Mesenchymal stem cell (in vitro differentiated cells and primary cell): ENCODE data around the gene MZT2B.
"Not testable (repeated sequence)": the region's sequence is repeated elsewhere in the genome, so short reads cannot be mapped to it uniquely, and the experiment has no call there.

ENCODE experiments used
- DNase-seq: peaks from one replicate; pipeline ENCODE4 v3.0.0-alpha.2; 2013
- H2AFZ ChIP-seq: one replicate; pipeline ENCODE4 v1.6.1; 2013; ENCODE audit warnings: low read depth, mild to moderate bottlenecking, control low read depth, inconsistent platforms, low read length, moderate library complexity
- H2AK5ac ChIP-seq: 2 replicates; pipeline ENCODE4 v1.6.1; 2013; ENCODE audit warnings: low read length, moderate library complexity, mild to moderate bottlenecking, inconsistent platforms; ENCODE audit not compliant: severe bottlenecking
- H2BK120ac ChIP-seq: one replicate; pipeline ENCODE4 v1.6.1; 2013; ENCODE audit warnings: low read depth, mild to moderate bottlenecking, inconsistent platforms, low read length, moderate library complexity
- H2BK12ac ChIP-seq, 2 experiments: one replicate each; pipeline ENCODE4 v1.6.1; 2013; ENCODE audit warnings: inconsistent platforms in 2 of 2, low read length in 2 of 2, mild to moderate bottlenecking in 2 of 2, moderate library complexity in 2 of 2, control low read depth in 1 of 2
- H2BK15ac ChIP-seq: one replicate; pipeline ENCODE4 v1.6.1; 2013; ENCODE audit warnings: mild to moderate bottlenecking, low read depth, inconsistent platforms; ENCODE audit not compliant: poor library complexity, severe bottlenecking
- H2BK5ac ChIP-seq: 2 replicates; pipeline ENCODE4 v1.6.1; 2013; ENCODE audit warnings: low read depth, mild to moderate bottlenecking, low read length, control low read depth, inconsistent platforms; ENCODE audit not compliant: poor library complexity, severe bottlenecking
- H3K14ac ChIP-seq, 2 experiments: one replicate each; pipeline ENCODE4 v1.6.1; 2013; ENCODE audit warnings: inconsistent platforms in 2 of 2, low read length in 2 of 2, control low read depth in 1 of 2, mild to moderate bottlenecking in 1 of 2, moderate library complexity in 1 of 2
- H3K18ac ChIP-seq, 2 experiments: one replicate each; pipeline ENCODE4 v1.6.1; 2013; ENCODE audit warnings: inconsistent platforms in 2 of 2, low read length in 2 of 2, control low read depth in 1 of 2, low read depth in 1 of 2, mild to moderate bottlenecking in 1 of 2
- H3K23ac ChIP-seq, 2 experiments: one replicate each; pipeline ENCODE4 v1.6.1; 2013; ENCODE audit warnings: inconsistent platforms in 2 of 2, low read length in 2 of 2, mild to moderate bottlenecking in 2 of 2, moderate library complexity in 2 of 2, control low read depth in 1 of 2
- H3K27ac ChIP-seq: 2 replicates; pipeline ENCODE4 v1.5.1; 2013; ENCODE audit warnings: mild to moderate bottlenecking, moderate library complexity, low read length, control low read depth, inconsistent platforms; ENCODE audit not compliant: poor library complexity, severe bottlenecking
- H3K27me3 ChIP-seq, 2 experiments: 2 replicates each; pipeline versions ENCODE4 v1.6.1 to v1.7.0; 2013; ENCODE audit warnings: low read length in 2 of 2, mild to moderate bottlenecking in 2 of 2, moderate library complexity in 2 of 2, control low read depth in 1 of 2, inconsistent platforms in 1 of 2; ENCODE audit not compliant: control insufficient read depth in 1 of 2, insufficient read depth in 1 of 2
- H3K36me3 ChIP-seq, 2 experiments: 2 replicates each; pipeline versions ENCODE4 v1.6.1 to v1.7.0; 2013; ENCODE audit warnings: low read length in 2 of 2, control low read depth in 1 of 2, inconsistent platforms in 1 of 2, low read depth in 1 of 2, mild to moderate bottlenecking in 1 of 2; ENCODE audit not compliant: insufficient read depth in 2 of 2, control insufficient read depth in 1 of 2
- H3K4ac ChIP-seq, 2 experiments: one replicate each; pipeline ENCODE4 v1.6.1; 2013; ENCODE audit warnings: inconsistent platforms in 2 of 2, low read length in 2 of 2, mild to moderate bottlenecking in 2 of 2, moderate library complexity in 2 of 2, control low read depth in 1 of 2, low read depth in 1 of 2
- H3K4me1 ChIP-seq: 2 replicates; pipeline ENCODE4 v1.6.1; 2013; ENCODE audit warnings: low read depth, low read length, control low read depth; ENCODE audit not compliant: control insufficient read depth, insufficient read depth
- H3K4me2 ChIP-seq: 2 replicates; pipeline ENCODE4 v1.6.1; 2013; ENCODE audit warnings: low read length, mild to moderate bottlenecking, inconsistent platforms; ENCODE audit not compliant: poor library complexity, severe bottlenecking
- H3K4me3 ChIP-seq, 2 experiments: 2 replicates each; pipeline versions ENCODE4 v1.5.1 to v1.7.0; 2013; ENCODE audit warnings: low read length in 2 of 2, mild to moderate bottlenecking in 2 of 2, control low read depth in 1 of 2, low read depth in 1 of 2; ENCODE audit not compliant: insufficient read depth in 1 of 2
- H3K79me1 ChIP-seq: replicated peaks from 2 replicates; pipeline ENCODE4 v1.6.1; 2013; ENCODE audit warnings: mild to moderate bottlenecking, control low read depth, low read length, inconsistent platforms; ENCODE audit not compliant: poor library complexity, severe bottlenecking
- H3K9ac ChIP-seq: 2 replicates; pipeline ENCODE4 v1.7.0; 2013; ENCODE audit warnings: mild to moderate bottlenecking, low read length, moderate library complexity
- H3K9me3 ChIP-seq: 2 replicates; pipeline ENCODE4 v1.7.0; 2013; ENCODE audit warnings: mild to moderate bottlenecking, low read length; ENCODE audit not compliant: control insufficient read depth
- H4K8ac ChIP-seq: one replicate; pipeline ENCODE4 v1.6.1; 2013; ENCODE audit warnings: inconsistent platforms, mild to moderate bottlenecking, low read length, moderate library complexity
- H4K91ac ChIP-seq: one replicate; pipeline ENCODE4 v1.6.1; 2013; ENCODE audit warnings: mild to moderate bottlenecking, low read length, inconsistent platforms
- WGBS: methylation state at CpG from one replicate; pipeline ENCODE4 v1.1.7; 2013; ENCODE audit warnings: mixed read lengths; 5-methylcytosine and 5-hydroxymethylcytosine counted together

The MZT2B gene

DNA sequence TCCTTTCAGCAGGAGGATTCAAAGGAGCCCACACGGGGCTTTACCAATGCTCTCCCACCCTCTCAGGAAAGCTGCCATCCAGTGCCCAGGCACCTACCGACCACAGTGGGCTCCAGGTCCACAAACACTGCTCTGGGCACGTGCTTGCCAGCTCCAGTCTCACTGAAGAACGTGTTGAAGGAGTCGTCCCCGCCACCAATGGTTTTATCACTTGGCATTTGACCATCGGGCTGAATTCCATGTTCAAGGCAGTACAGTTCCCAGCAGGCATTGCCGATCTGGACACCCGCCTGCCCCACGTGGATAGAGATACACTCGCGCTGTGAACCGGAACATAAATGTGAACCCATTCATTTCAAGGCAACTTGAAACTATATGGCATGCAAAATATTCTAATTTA, 14.0 kb downstream of the MZT2B start:
- not testable (repeated sequence) for H2BK5ac ChIP-seq, H3K27ac ChIP-seq, H2AFZ ChIP-seq, H3K9me3 ChIP-seq, H3K4ac ChIP-seq, H3K27me3 ChIP-seq, H4K8ac ChIP-seq, H3K14ac ChIP-seq, H2BK120ac ChIP-seq, H3K36me3 ChIP-seq, H3K23ac ChIP-seq, H3K9ac ChIP-seq, DNase-seq, H2BK12ac ChIP-seq, H2AK5ac ChIP-seq, H3K4me2 ChIP-seq, H2BK15ac ChIP-seq, H3K79me1 ChIP-seq, H3K4me1 ChIP-seq, H4K91ac ChIP-seq, H3K4me3 ChIP-seq, H3K18ac ChIP-seq
- WGBS = 97% methylated on average over 4 of the region's 13 CpGs

DNA sequence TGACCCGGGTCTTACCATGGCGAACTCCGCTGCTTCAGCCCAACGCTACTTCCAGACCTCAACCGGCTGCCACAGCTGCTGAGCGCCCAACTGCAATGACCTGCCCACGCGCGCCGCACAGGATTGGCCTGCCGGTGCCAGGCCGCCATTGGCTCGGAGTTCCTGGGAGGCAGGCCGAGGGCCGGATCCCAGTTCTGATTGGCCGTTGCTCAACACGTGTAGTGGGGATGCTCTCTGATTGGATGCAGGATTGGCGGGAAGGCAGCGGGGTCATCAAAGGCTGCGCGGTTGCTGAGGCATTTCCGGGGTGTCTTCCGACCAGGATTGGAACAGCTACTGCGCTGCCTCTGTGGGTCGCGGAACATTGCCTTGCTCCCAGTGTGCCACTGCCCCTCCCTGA, 16.3 kb downstream of the MZT2B start, which contains the start of gene TUBA3E:
TUBA3E (minus strand) TSS at position 97 of the 400 bp plus-strand sequence; CDS start at position 18, 79 bp downstream.
- Histone ChIP-seq H2AK5ac (no peak within 1 kb of the TSS), H3K79me1 (no peaks in the 10 kb centered on the region), H4K8ac (no peak within 1 kb of the TSS), H3K4ac (no peak within 1 kb of the TSS), H2BK15ac (no peak within 1 kb of the TSS), H3K23ac (no peak within 1 kb of the TSS), H2BK5ac (no peak within 1 kb of the TSS), H3K18ac (no peak within 1 kb of the TSS), H3K4me3 (no peak within 1 kb of the TSS), H3K27ac (no peak within 1 kb of the TSS), H2BK120ac (no peak within 1 kb of the TSS), H3K36me3 (no peaks in the 10 kb centered on the region), H2AFZ (no peak within 1 kb of the TSS), H4K91ac (no peak within 1 kb of the TSS), H2BK12ac (no peak within 1 kb of the TSS), H3K27me3 (no peaks in the 10 kb centered on the region), H3K9ac (no peak within 1 kb of the TSS), H3K14ac (no peak within 1 kb of the TSS), H3K4me1 (no peaks in the 10 kb centered on the region), H3K9me3 (no peaks in the 10 kb centered on the region), H3K4me2 (no peak within 1 kb of the TSS)
- no peak for DNase-seq
- WGBS = no CpG with 5 or more reads among the region's 26 CpGs

DNA sequence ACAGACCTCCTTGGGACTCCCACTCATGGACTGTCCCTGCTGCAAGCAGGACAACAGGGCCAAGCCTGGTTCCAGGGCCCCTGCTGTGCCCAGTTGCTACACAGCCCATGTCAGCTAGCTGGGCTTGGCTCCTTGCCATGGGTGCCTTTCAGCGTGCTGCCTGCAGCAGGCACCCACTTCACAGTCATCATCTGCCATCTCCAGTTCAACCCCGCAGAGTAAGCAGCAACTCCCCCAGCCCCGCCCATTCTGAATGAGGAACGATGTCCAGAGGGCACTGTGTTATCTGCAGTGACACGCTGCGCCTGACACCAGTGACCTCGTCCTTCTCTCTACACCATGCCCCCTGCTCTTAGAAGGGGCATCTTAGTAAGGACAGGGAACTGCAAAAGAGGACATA, 20.5 kb downstream of the MZT2B start:
- not testable (repeated sequence) for H2BK5ac ChIP-seq, H4K8ac ChIP-seq, DNase-seq, H3K79me1 ChIP-seq, H3K36me3 ChIP-seq, H3K4ac ChIP-seq, H3K4me1 ChIP-seq, H2BK15ac ChIP-seq, H3K27ac ChIP-seq, H3K9me3 ChIP-seq, H3K27me3 ChIP-seq, H3K18ac ChIP-seq, H3K9ac ChIP-seq, H3K14ac ChIP-seq, H4K91ac ChIP-seq, H3K4me3 ChIP-seq, H2BK12ac ChIP-seq, H3K4me2 ChIP-seq, H2AK5ac ChIP-seq, H2AFZ ChIP-seq, H2BK120ac ChIP-seq
- WGBS = no CpG with 5 or more reads among the region's 7 CpGs
- H3K23ac ChIP-seq = peak overlapping the region in 1 of 2 experiments; percentile 80

DNA sequence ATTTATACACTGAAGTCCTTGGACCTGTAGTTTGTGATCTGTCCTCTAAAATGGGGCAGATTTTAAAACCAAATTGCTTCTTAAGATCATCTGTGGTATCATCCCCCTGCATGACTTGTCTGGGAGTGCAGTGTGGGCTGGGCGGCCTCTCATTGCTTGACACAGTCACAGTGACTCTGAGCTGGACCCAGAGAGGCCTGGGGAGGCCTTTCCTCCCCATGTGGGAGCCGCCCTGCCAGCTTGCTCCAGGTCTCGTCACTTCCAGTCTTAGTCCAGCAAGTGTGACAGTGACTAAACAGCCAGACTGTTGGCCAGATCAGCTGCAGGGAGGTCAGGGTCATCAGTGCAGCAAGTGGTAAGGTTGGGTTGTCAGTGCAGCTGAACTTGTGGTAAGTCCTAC, 21.1 kb downstream of the MZT2B start:
- not testable (repeated sequence) for H2AK5ac ChIP-seq, H4K91ac ChIP-seq, H2BK15ac ChIP-seq, H3K36me3 ChIP-seq, H3K4me2 ChIP-seq, H3K18ac ChIP-seq, H3K27ac ChIP-seq, H2AFZ ChIP-seq, H3K23ac ChIP-seq, H3K27me3 ChIP-seq, H3K4me3 ChIP-seq, H3K9ac ChIP-seq, H2BK5ac ChIP-seq, H3K9me3 ChIP-seq, H4K8ac ChIP-seq, H3K14ac ChIP-seq, H2BK12ac ChIP-seq, DNase-seq, H2BK120ac ChIP-seq, H3K4me1 ChIP-seq, H3K79me1 ChIP-seq, H3K4ac ChIP-seq
- WGBS = 86% methylated on average over 1 of the region's 3 CpGs
